SK-N-MC (cell line): ENCODE data around the gene TFB2M.
"Not testable (repeated sequence)": the region's sequence is repeated elsewhere in the genome, so short reads cannot be mapped to it uniquely, and the experiment has no call there.

Experiments used
- EZH2 ChIP-seq: fragments of 200-600 bp; sonication (generic); IDR thresholded peaks from one replicate; pipeline ENCODE4 v1.6.1; 2017; ENCODE audit warnings: antibody characterized with exemption
- POLR2AphosphoS5 ChIP-seq: IDR thresholded peaks from 2 replicates; pipeline ENCODE4 v1.6.1; 2012; ENCODE audit warnings: mild to moderate bottlenecking, low read depth, low read length, borderline replicate concordance

DNA sequence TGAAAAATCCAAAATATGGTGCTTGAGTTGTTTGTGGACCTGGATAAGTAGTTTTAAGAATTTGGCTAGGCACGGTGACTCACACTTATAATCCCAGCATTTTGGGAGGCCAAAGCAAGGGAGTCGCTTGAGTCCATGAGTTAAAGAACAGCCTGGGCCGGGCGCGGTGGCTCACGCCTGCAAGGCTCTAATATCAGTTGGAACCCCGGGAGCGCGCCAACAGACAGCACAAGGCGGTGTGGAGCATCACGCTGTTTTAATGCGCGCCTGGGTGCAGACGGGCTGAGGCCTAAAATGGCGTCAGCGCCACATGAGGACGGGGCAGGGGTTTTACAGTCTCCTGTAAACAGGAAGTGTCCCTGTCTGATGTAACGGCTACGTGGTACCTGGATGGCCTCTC is 39.2 kb upstream of the TFB2M start:
- TF ChIP-seq EZH2, POLR2AphosphoS5: not testable (repeated sequence)
